Measurements from ENCODE around the gene PTPRG.

Gene PTPRG

GRCh38 chr3:62300617-62301016, 739.2 kb downstream of the PTPRG start:
- no peaks in the 10 kb centered on the region for H3K27me3 ChIP-seq (ENCODE audit: insufficient read depth, low read depth)
- no peak overlapping the region for H3K27ac ChIP-seq
- no peak overlapping the region for H3K9ac ChIP-seq
- no peak overlapping the region for H3K4me2 ChIP-seq
- H3K4me1 ChIP-seq (ENCODE audit: low read depth, poor library complexity, severe bottlenecking): no peaks in the 10 kb centered on the region
- no peak overlapping the region for H2AFZ ChIP-seq (ENCODE audit: low read depth)
- H3K79me2 ChIP-seq (ENCODE audit: insufficient read depth, low read depth): no peaks in the 10 kb centered on the region
- no peaks in the 10 kb centered on the region for H3K36me3 ChIP-seq (ENCODE audit: insufficient read depth)
- H4K20me1 ChIP-seq (ENCODE audit: insufficient read depth): no peaks in the 10 kb centered on the region
- no peak for TF ChIP-seq CTCF (conservative IDR thresholded peaks at IDR 0.05; ENCODE audit: low read depth, low read length)
- H3K4me3 ChIP-seq (IDR thresholded peaks at IDR 0.05; ENCODE audit: insufficient read depth, low read depth, low read length): no peak overlapping the region

GRCh38 chr3:62312201-62312600, 750.8 kb downstream of the PTPRG start:
- H3K4me3 ChIP-seq (IDR thresholded peaks at IDR 0.05; ENCODE audit: insufficient read depth, low read depth, low read length): no peak overlapping the region
- no peak overlapping the region for H2AFZ ChIP-seq (ENCODE audit: low read depth)
- no peak overlapping the region for H3K4me2 ChIP-seq
- no peaks in the 10 kb centered on the region for H3K36me3 ChIP-seq (ENCODE audit: insufficient read depth)
- H3K79me2 ChIP-seq (ENCODE audit: insufficient read depth, low read depth): no peaks in the 10 kb centered on the region
- H3K27ac ChIP-seq: no peak overlapping the region
- H3K27me3 ChIP-seq (ENCODE audit: insufficient read depth, low read depth): no peaks in the 10 kb centered on the region
- H3K4me1 ChIP-seq (ENCODE audit: low read depth, poor library complexity, severe bottlenecking): no peaks in the 10 kb centered on the region
- H3K9ac ChIP-seq: no peak overlapping the region
- TF ChIP-seq CTCF (conservative IDR thresholded peaks at IDR 0.05; ENCODE audit: low read depth, low read length): no peak
- H4K20me1 ChIP-seq (ENCODE audit: insufficient read depth): no peaks in the 10 kb centered on the region

DNA sequence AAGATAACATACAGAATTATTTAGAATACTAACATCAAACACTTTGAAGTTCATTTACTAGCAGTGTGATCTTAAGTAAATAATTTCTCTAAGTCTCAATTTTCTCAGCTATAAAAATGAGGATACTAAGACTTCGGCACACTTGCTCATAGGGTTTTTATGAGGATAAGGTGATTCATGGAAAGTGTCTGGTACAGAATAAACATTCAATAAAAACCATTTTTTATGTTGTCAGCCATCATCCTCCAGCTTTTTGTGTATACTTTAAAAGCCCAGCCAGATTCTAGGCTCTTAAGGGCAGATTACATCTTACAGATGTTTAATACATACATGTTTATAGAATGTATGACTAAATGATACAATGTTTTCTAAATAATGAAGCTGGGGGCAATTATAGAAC, 755.2 kb downstream of the PTPRG start:
- Histone ChIP-seq H4K20me1 (ENCODE audit: insufficient read depth) (no peaks in the 10 kb centered on the region), H3K27ac (no peak overlapping the region), H3K36me3 (ENCODE audit: insufficient read depth) (no peaks in the 10 kb centered on the region), H3K4me1 (ENCODE audit: low read depth, poor library complexity, severe bottlenecking) (no peaks in the 10 kb centered on the region), H3K9ac (no peak overlapping the region), H3K4me2 (no peak overlapping the region), H3K27me3 (ENCODE audit: insufficient read depth, low read depth) (no peaks in the 10 kb centered on the region), H3K4me3 (IDR thresholded peaks at IDR 0.05; ENCODE audit: insufficient read depth, low read depth, low read length) (no peak overlapping the region), H3K79me2 (ENCODE audit: insufficient read depth, low read depth) (no peaks in the 10 kb centered on the region), H2AFZ (ENCODE audit: low read depth) (no peak overlapping the region)
- no peak for TF ChIP-seq CTCF (conservative IDR thresholded peaks at IDR 0.05; ENCODE audit: low read depth, low read length)

- H3K9ac ChIP-seq: no peak overlapping the region
- no peak overlapping the region for H3K4me2 ChIP-seq
- no peak overlapping the region for H2AFZ ChIP-seq (ENCODE audit: low read depth)
- H3K36me3 ChIP-seq (ENCODE audit: insufficient read depth): no peaks in the 10 kb centered on the region
- H3K27ac ChIP-seq: no peak overlapping the region
- no peaks in the 10 kb centered on the region for H3K27me3 ChIP-seq (ENCODE audit: insufficient read depth, low read depth)
- TF ChIP-seq CTCF (conservative IDR thresholded peaks at IDR 0.05; ENCODE audit: low read depth, low read length): no peak
- H4K20me1 ChIP-seq (ENCODE audit: insufficient read depth): no peaks in the 10 kb centered on the region
- no peaks in the 10 kb centered on the region for H3K79me2 ChIP-seq (ENCODE audit: insufficient read depth, low read depth)
- no peak overlapping the region for H3K4me3 ChIP-seq (IDR thresholded peaks at IDR 0.05; ENCODE audit: insufficient read depth, low read depth, low read length)
- no peaks in the 10 kb centered on the region for H3K4me1 ChIP-seq (ENCODE audit: low read depth, poor library complexity, severe bottlenecking)
Observed at GRCh38 chr3:62318365-62318751, 757.0 kb downstream of the PTPRG start.
